H1 (cell line): ENCODE results near the gene DISC1. TPM values are rescaled to one million over a fixed set of nuclear protein-coding genes. Genes with fewer than 3 reads are reported as not detected.

Source experiments
- CTCF ChIA-PET: fragments of 300-600 bp; sonication (Branson Sonifier 250); formaldehyde crosslinking; loops from one replicate; lab custom pipeline; 2021; ENCODE audit not compliant: partially characterized antibody; lab: Charles Lee
- POLR2A ChIA-PET: fragments of 300-600 bp; sonication (Branson Sonifier 250); formaldehyde crosslinking; loops from one replicate; lab custom pipeline; 2021; ENCODE audit warnings: inconsistent platforms; ENCODE audit not compliant: partially characterized antibody; lab: Charles Lee
- DNase-seq, 2 experiments: peaks; one replicate each; pipeline versions ENCODE4 v3.0.0 to v3.0.0-alpha.2; 2010 to 2022; ENCODE audit warnings: low spot score in 2 of 2, low read depth in 1 of 2, mixed read lengths in 1 of 2
- FAIRE-seq: peaks from 2 replicates; lab custom pipeline; 2011; peaks lifted over from hg19 to GRCh38; lab: Jason Lieb, UNC
- H2AFZ ChIP-seq: 2 replicates; pipeline ENCODE4 v1.8.1; 2012; ENCODE audit warnings: low read length, inconsistent platforms
- H2AK5ac ChIP-seq: 2 replicates; pipeline ENCODE4 v1.6.1; 2013; ENCODE audit warnings: low read depth, low read length
- H2BK120ac ChIP-seq: replicated peaks from 2 replicates; pipeline ENCODE3; 2013; ENCODE audit warnings: low read depth, low read length, inconsistent platforms
- H2BK12ac ChIP-seq: 2 replicates; pipeline ENCODE4 v1.6.1; 2013; ENCODE audit warnings: low read depth, low read length
- H2BK15ac ChIP-seq: 2 replicates; pipeline ENCODE4 v1.6.1; 2013; ENCODE audit warnings: low read length
- H2BK20ac ChIP-seq: 2 replicates; pipeline ENCODE4 v1.6.1; 2013; ENCODE audit warnings: low read length
- H2BK5ac ChIP-seq: 2 replicates; pipeline ENCODE4 v1.6.1; 2013; ENCODE audit warnings: low read depth, low read length
- H3K14ac ChIP-seq: 2 replicates; pipeline ENCODE4 v1.6.1; 2013; ENCODE audit warnings: inconsistent platforms; ENCODE audit not compliant: insufficient read length
- H3K18ac ChIP-seq: 2 replicates; pipeline ENCODE4 v1.6.1; 2013; ENCODE audit warnings: low read length; ENCODE audit errors: extremely low read depth
- H3K23ac ChIP-seq: 2 replicates; pipeline ENCODE4 v1.6.1; 2013; ENCODE audit warnings: inconsistent platforms; ENCODE audit not compliant: insufficient read length
- H3K23me2 ChIP-seq: 2 replicates; pipeline ENCODE4 v1.6.1; 2013; ENCODE audit warnings: low read depth, low read length
- H3K27ac ChIP-seq: 2 replicates; pipeline ENCODE4 v1.6.1; 2011; ENCODE audit warnings: low read depth, low read length, inconsistent platforms
- H3K27me3 ChIP-seq, 4 experiments: replicated peaks in 1 of 4; 1 replicate in 1 of 4; 2 replicates in 3 of 4; pipeline versions ENCODE4 v1.6.1 to v1.8.1; 2011 to 2013; ENCODE audit warnings: low read length in 3 of 4, mild to moderate bottlenecking in 3 of 4, inconsistent platforms in 2 of 4, mixed read lengths in 2 of 4, moderate library complexity in 1 of 4; ENCODE audit not compliant: control insufficient read depth in 3 of 4, insufficient read depth in 3 of 4; ENCODE audit errors: extremely low read depth in 1 of 4
- H3K36me3 ChIP-seq, 4 experiments: 2 replicates each; pipeline versions ENCODE4 v1.6.1 to v1.8.1; 2011 to 2013; ENCODE audit warnings: mild to moderate bottlenecking in 4 of 4, low read length in 3 of 4, moderate library complexity in 2 of 4, control low read depth in 1 of 4, inconsistent platforms in 1 of 4; ENCODE audit not compliant: insufficient read depth in 4 of 4, control insufficient read depth in 2 of 4
- H3K4ac ChIP-seq: replicated peaks from 2 replicates; pipeline ENCODE3; 2013; ENCODE audit warnings: low read length, low read depth, mixed read lengths, inconsistent platforms; ENCODE audit not compliant: insufficient read length
- H3K4me1 ChIP-seq, 4 experiments: replicated peaks in 1 of 4; 1 replicate in 1 of 4; 2 replicates in 3 of 4; pipeline versions ENCODE4 v1.6.1 to v1.8.1; 2011 to 2013; ENCODE audit warnings: low read length in 3 of 4, inconsistent platforms in 2 of 4, mixed read lengths in 1 of 4; ENCODE audit not compliant: insufficient read depth in 4 of 4, control insufficient read depth in 3 of 4
- H3K4me2 ChIP-seq, 2 experiments: 2 replicates each; pipeline versions ENCODE4 v1.6.1 to v1.8.1; 2011 to 2013; ENCODE audit warnings: low read depth in 2 of 2, low read length in 2 of 2, control low read depth in 1 of 2, inconsistent platforms in 1 of 2, mild to moderate bottlenecking in 1 of 2; ENCODE audit not compliant: insufficient read depth in 1 of 2
- H3K4me3 ChIP-seq, 4 experiments: fragments of 200-600, 300-600 bp in 1 of 4; sonication (generic), shearing (Covaris generic), sonication (Bioruptor Twin) in 1 of 4; 2 replicates each; pipeline versions ENCODE4 v1.5.1 to v1.8.1; 2011 to 2016; ENCODE audit warnings: low read length in 4 of 4, low read depth in 3 of 4, control low read depth in 2 of 4, inconsistent platforms in 2 of 4, mild to moderate bottlenecking in 2 of 4, mixed read lengths in 1 of 4, moderate library complexity in 1 of 4; ENCODE audit not compliant: insufficient read depth in 2 of 4; ENCODE audit errors: extremely low read depth in 1 of 4
- H3K56ac ChIP-seq: replicated peaks from 2 replicates; pipeline ENCODE3; 2013; ENCODE audit warnings: low read depth, mild to moderate bottlenecking, mixed read lengths, low read length, inconsistent platforms; ENCODE audit not compliant: insufficient read length
- H3K79me1 ChIP-seq: 2 replicates; pipeline ENCODE4 v1.6.1; 2013; ENCODE audit warnings: low read depth, low read length, control low read depth
- H3K79me2 ChIP-seq, 2 experiments: 2 replicates each; pipeline versions ENCODE4 v1.6.1 to v1.8.1; 2012 to 2013; ENCODE audit warnings: low read length in 2 of 2, mild to moderate bottlenecking in 2 of 2, inconsistent platforms in 1 of 2; ENCODE audit not compliant: insufficient read depth in 2 of 2, control insufficient read depth in 1 of 2
- H3K9ac ChIP-seq, 4 experiments: replicated peaks in 1 of 4; 1 replicate in 1 of 4; 2 replicates in 3 of 4; pipeline versions ENCODE4 v1.6.1 to v1.8.1; 2011 to 2013; ENCODE audit warnings: low read depth in 3 of 4, low read length in 3 of 4, control low read depth in 2 of 4, mild to moderate bottlenecking in 2 of 4, moderate library complexity in 2 of 4, inconsistent platforms in 1 of 4; ENCODE audit errors: extremely low read depth in 1 of 4
- H3K9me3 ChIP-seq, 2 experiments: 2 replicates each; pipeline versions ENCODE4 v1.6.1 to v1.8.1; 2012 to 2013; ENCODE audit warnings: mild to moderate bottlenecking in 2 of 2, moderate library complexity in 2 of 2, control low read depth in 1 of 2, inconsistent platforms in 1 of 2, low read depth in 1 of 2, low read length in 1 of 2, mixed read lengths in 1 of 2; ENCODE audit not compliant: insufficient read depth in 2 of 2
- H4K20me1 ChIP-seq, 2 experiments: replicated peaks in 1 of 2; 2 replicates each; pipeline versions ENCODE3 to v1.8.1; 2011 to 2013; ENCODE audit warnings: inconsistent platforms in 2 of 2, low read length in 2 of 2, mild to moderate bottlenecking in 1 of 2; ENCODE audit not compliant: insufficient read depth in 2 of 2, control insufficient read depth in 1 of 2
- H4K5ac ChIP-seq: 2 replicates; pipeline ENCODE4 v1.6.1; 2013; ENCODE audit warnings: low read length, low read depth, mixed read lengths, inconsistent platforms; ENCODE audit not compliant: insufficient read length
- H4K8ac ChIP-seq: 2 replicates; pipeline ENCODE4 v1.8.0; 2013; ENCODE audit warnings: mild to moderate bottlenecking, moderate library complexity, low read length, inconsistent platforms; ENCODE audit not compliant: insufficient read depth; ENCODE audit errors: extremely low read depth
- H4K91ac ChIP-seq: replicated peaks from 2 replicates; pipeline ENCODE3; 2013; ENCODE audit warnings: low read length, mixed read lengths, inconsistent platforms; ENCODE audit not compliant: insufficient read length
- TBP ChIP-seq: IDR thresholded peaks from 2 replicates; pipeline ENCODE4 v1.6.1; 2011; ENCODE audit warnings: low read depth, low read length, improper control_type of control experiment
- ZNF274 ChIP-seq: IDR thresholded peaks from 2 replicates; pipeline ENCODE4 v1.7.0; 2012; ENCODE audit warnings: low read length, borderline replicate concordance; ENCODE audit errors: extremely low read depth
- WGBS, 2 experiments: shearing (Covaris generic) in 1 of 2; methylation state at CpG; one replicate each; pipeline versions ENCODE4 v1.1.6 to v1.1.7; 2013 to 2015; ENCODE audit warnings: low lambda C conversion rate in 2 of 2, mixed read lengths in 2 of 2, inconsistent platforms in 1 of 2, low coverage in 1 of 2, missing lambda C conversion rate in 1 of 2; ENCODE audit not compliant: insufficient replicate concordance in 2 of 2, insufficient coverage in 1 of 2, insufficient read length in 1 of 2; ENCODE audit errors: extremely low coverage in 1 of 2, missing lambda C conversion rate in 1 of 2; 5-methylcytosine and 5-hydroxymethylcytosine counted together
- polyA plus RNA-seq, 7 experiments: library from polyadenylated mRNA; depleted of rRNA in 3 of 7; stranded (reverse) in 5 of 7; unstranded in 2 of 7; fragments of >200 nt in 5 of 7; fragments of 200-250 nt in 2 of 7; gene quantifications; 1 replicate in 5 of 7; 2 replicates in 1 of 7; 4 replicates in 1 of 7; pipeline versions ENCODE4 v1.2.1 to v1.2.3, GENCODE V29; 2011 to 2013; ENCODE audit warnings: missing spikeins in 2 of 7, mixed read lengths in 2 of 7
- total RNA-seq: library from RNA; stranded (reverse); fragmentation: NEBNext Ultra II Directional; extraction: Animal tissue kit (Norgen Biotek cat#: 25700); gene quantifications from 2 replicates; pipeline ENCODE4 v1.2.1, GENCODE V29; 2021

Gene DISC1
- total and polyA plus RNA-seq, 2 of the 8 experiments (the other 6 are each of a cell fraction or from before 2014, with no cell fraction given), result 1.1 to 3.5 TPM

DNA sequence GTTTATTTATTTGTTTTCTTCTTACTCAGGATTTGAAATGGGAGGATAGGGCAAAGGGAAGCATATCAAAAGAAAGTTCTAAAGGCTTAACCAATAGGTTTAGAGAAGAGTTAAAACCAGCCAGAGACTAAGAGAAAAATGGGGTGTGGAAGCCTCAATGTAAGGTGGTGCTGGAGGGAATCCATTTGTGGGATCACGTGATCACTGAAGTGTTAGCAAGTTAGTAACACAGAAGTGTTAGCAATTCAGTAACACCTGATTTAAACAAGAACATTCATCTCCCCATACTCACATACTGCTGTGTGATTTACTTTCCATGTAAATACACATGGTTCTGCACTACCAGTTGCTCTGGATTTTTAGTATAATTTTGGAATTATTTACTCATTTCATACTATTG, 451.2 kb downstream of the DISC1 start:
- Histone ChIP-seq H3K9me3 (no peaks in the 10 kb centered on the region), H2BK20ac (no peak overlapping the region), H4K8ac (no peak overlapping the region), H3K27me3 (no peaks in the 10 kb centered on the region), H3K79me2 (no peaks in the 10 kb centered on the region), H3K14ac (no peak overlapping the region), H3K9ac (no peak overlapping the region), H3K4me1 (no peaks in the 10 kb centered on the region), H3K23me2 (no peaks in the 10 kb centered on the region), H3K79me1 (no peaks in the 10 kb centered on the region), H3K36me3 (no peaks in the 10 kb centered on the region), H3K56ac (no peak overlapping the region), H4K91ac (no peak overlapping the region), H2BK15ac (no peak overlapping the region), H4K20me1 (no peaks in the 10 kb centered on the region), H2BK120ac (no peak overlapping the region), H3K4me3 (no peak overlapping the region), H3K4me2 (no peak overlapping the region), H4K5ac (no peak overlapping the region), H3K23ac (no peak overlapping the region), H3K4ac (no peak overlapping the region), H2BK12ac (no peak overlapping the region), H2AK5ac (no peak overlapping the region), H2AFZ (no peak overlapping the region), H3K18ac (no peak overlapping the region), H3K27ac (no peak overlapping the region), H2BK5ac (no peak overlapping the region)
- FAIRE-seq, result no peak
- WGBS, 2 experiments, result 82% methylated on average over 1 of the region's 1 CpG; no CpG with 5 or more reads in 1 of the 2 experiments
- ChIA-PET POLR2A (no interaction called here), CTCF (interaction anchor here (1.5 kb wide), 1 partner anchor 20 kb away, joined by 3 read pairs; no protein-coding TSS in a partner anchor)
- DNase-seq, result no peak
- TF ChIP-seq TBP (no peak), ZNF274 (no peak)
